ENCODE results near the gene GLUL. TPM values are rescaled to one million over a fixed set of nuclear protein-coding genes. Genes with fewer than 3 reads are reported as not detected.
A peak's percentile ranks its signal among the peaks of the same experiment; 100 is the strongest.

Gene GLUL
- total and polyA plus RNA-seq, 2 donors from 2014 or later = 90.6 to 533 TPM

DNA sequence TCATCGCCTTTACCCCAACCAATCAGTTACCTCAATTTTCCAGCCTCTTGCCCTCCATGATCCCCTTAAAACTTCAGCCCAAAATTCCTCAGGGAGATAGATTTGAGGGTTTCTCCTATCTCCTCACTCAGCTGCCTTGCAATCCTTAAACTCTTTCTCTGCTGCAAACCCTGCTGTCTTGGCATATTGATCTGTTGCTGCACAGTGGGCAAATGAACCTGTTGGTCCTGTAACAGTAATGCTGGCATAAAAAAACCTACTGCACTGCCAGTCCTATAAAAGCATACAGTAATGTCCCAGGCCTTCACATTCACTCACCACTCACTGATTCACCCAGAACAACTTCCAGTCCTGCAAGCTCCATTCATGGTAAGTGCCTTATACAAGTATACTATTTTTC is 14.0 kb upstream of the GLUL start:
- DNase-seq = no peak
- TF ChIP-seq CTCF (IDR thresholded peaks at IDR 0.05; ENCODE audit: borderline replicate concordance, extremely low read depth, insufficient read depth) = no peak
- H3K9me3 ChIP-seq (ENCODE audit: control insufficient read depth in 2 of 3, insufficient read depth in 1 of 3, low read length in 3 of 3) = no peaks in the 10 kb centered on the region
- no peaks in the 10 kb centered on the region for H3K36me3 ChIP-seq (ENCODE audit: control insufficient read depth in 2 of 3, insufficient read depth in 3 of 3, low read length in 3 of 3)
- H3K27me3 ChIP-seq (ENCODE audit: control insufficient read depth, insufficient read depth, low read length) = no peaks in the 10 kb centered on the region
- no peaks in the 10 kb centered on the region for H3K4me1 ChIP-seq (ENCODE audit: control insufficient read depth in 2 of 3, insufficient read depth in 2 of 3, low read depth in 1 of 3, low read length in 3 of 3)
- intact Hi-C loops (cut with DNase I) = loop anchor here (10.0 kb wide), 1 partner anchor 321 kb away; no protein-coding TSS in a partner anchor
- no peak overlapping the region for H3K27ac ChIP-seq (ENCODE audit: low read depth in 2 of 2, low read length in 2 of 2)
- no peak for FAIRE-seq
- H3K9ac ChIP-seq (ENCODE audit: low read length in 3 of 3) = no peak overlapping the region
- H3K4me3 ChIP-seq (ENCODE audit: low read length in 3 of 3) = no peak overlapping the region

GRCh38 chr1:182404781-182405180 is 13.2 kb upstream of the GLUL start:
- no peaks in the 10 kb centered on the region for H3K36me3 ChIP-seq (ENCODE audit: control insufficient read depth in 2 of 3, insufficient read depth in 3 of 3, low read length in 3 of 3)
- H3K4me3 ChIP-seq (ENCODE audit: low read length in 3 of 3) = no peak overlapping the region
- no peaks in the 10 kb centered on the region for H3K27me3 ChIP-seq (ENCODE audit: control insufficient read depth, insufficient read depth, low read length)
- H3K9me3 ChIP-seq (ENCODE audit: control insufficient read depth in 2 of 3, insufficient read depth in 1 of 3, low read length in 3 of 3) = no peaks in the 10 kb centered on the region
- DNase-seq (no peak), FAIRE-seq (no peak)
- intact Hi-C loops (cut with DNase I) = loop anchor here (10.0 kb wide), 1 partner anchor 320 kb away; no protein-coding TSS in a partner anchor
- TF ChIP-seq CTCF (IDR thresholded peaks at IDR 0.05; ENCODE audit: borderline replicate concordance, extremely low read depth, insufficient read depth) = no peak
- H3K4me1 ChIP-seq (ENCODE audit: control insufficient read depth in 2 of 3, insufficient read depth in 2 of 3, low read depth in 1 of 3, low read length in 3 of 3) = no peaks in the 10 kb centered on the region
- no peak overlapping the region for H3K27ac ChIP-seq (ENCODE audit: low read depth in 2 of 2, low read length in 2 of 2)
- no peak overlapping the region for H3K9ac ChIP-seq (ENCODE audit: low read length in 3 of 3)

- no peak within 1 kb of the TSS for H3K4me3 ChIP-seq (ENCODE audit: low read length in 3 of 3)
- no peaks in the 10 kb centered on the region for H3K27me3 ChIP-seq (ENCODE audit: control insufficient read depth, insufficient read depth, low read length)
- FAIRE-seq = no peak
- H3K27ac ChIP-seq (ENCODE audit: low read depth in 2 of 2, low read length in 2 of 2) = peak within 1 kb of the TSS in 1 of 2 donors; percentile 28
- DNase-seq = no peak
- H3K9ac ChIP-seq (ENCODE audit: low read length in 3 of 3) = no peak within 1 kb of the TSS
- H3K4me1 ChIP-seq (ENCODE audit: control insufficient read depth in 2 of 3, insufficient read depth in 2 of 3, low read depth in 1 of 3, low read length in 3 of 3) = peaks cover 0 to 3% (median 2%) of the 10 kb centered on the region in 3 donors
- H3K9me3 ChIP-seq (ENCODE audit: control insufficient read depth in 2 of 3, insufficient read depth in 1 of 3, low read length in 3 of 3) = no peaks in the 10 kb centered on the region
- intact Hi-C loops (cut with DNase I) = loop anchor here (10.0 kb wide), 1 partner anchor 316 kb away; no protein-coding TSS in a partner anchor
- no peak for TF ChIP-seq CTCF (IDR thresholded peaks at IDR 0.05; ENCODE audit: borderline replicate concordance, extremely low read depth, insufficient read depth)
- no peaks in the 10 kb centered on the region for H3K36me3 ChIP-seq (ENCODE audit: control insufficient read depth in 2 of 3, insufficient read depth in 3 of 3, low read length in 3 of 3)
These were observed 9.0 kb upstream of the GLUL start, which contains the start of gene TEDDM1 for GRCh38 chr1:182400567-182400966. TEDDM1 (minus strand) TSS chr1:182400667; CDS start chr1:182400485, 182 bp downstream.
